DND-41 (cell line): ENCODE data around the gene DMRT1.

Source experiments
- ATAC-seq: fragments of 200-7000 bp; cut with Tn5 transposase; 3 replicates; pipeline ENCODE4 v1.9.1; 2021; ENCODE audit warnings: low read depth; ENCODE audit not compliant: insufficient read depth
- DNase-seq: peaks from one replicate; pipeline ENCODE4 v3.0.0-alpha.2; 2020
- H2AFZ ChIP-seq: 2 replicates; pipeline ENCODE4 v1.6.0; 2012; ENCODE audit warnings: low read depth, low read length
- H3K27ac ChIP-seq: 2 replicates; pipeline ENCODE4 v1.5.1; 2012; ENCODE audit warnings: low read length, inconsistent platforms
- H3K27me3 ChIP-seq: fragments of 200-600 bp; sonication (generic); 2 replicates; pipeline ENCODE4 v1.6.0; 2012; ENCODE audit warnings: low read length, mild to moderate bottlenecking, inconsistent platforms; ENCODE audit not compliant: insufficient read depth, poor library complexity
- H3K36me3 ChIP-seq: 2 replicates; pipeline ENCODE4 v1.5.1; 2012; ENCODE audit warnings: low read length, inconsistent platforms; ENCODE audit not compliant: insufficient read depth
- H3K4me1 ChIP-seq: 2 replicates; pipeline ENCODE4 v1.5.1; 2012; ENCODE audit warnings: mild to moderate bottlenecking, low read length; ENCODE audit not compliant: insufficient read depth
- H3K4me2 ChIP-seq: 2 replicates; pipeline ENCODE4 v1.6.0; 2012; ENCODE audit warnings: mild to moderate bottlenecking, moderate library complexity, low read length, inconsistent platforms; ENCODE audit not compliant: insufficient read depth
- H3K4me3 ChIP-seq, 2 experiments: fragments of 200-600 bp in 1 of 2; shearing (Covaris generic) in 1 of 2; 2 replicates each; pipeline ENCODE4 v1.5.1; 2012 to 2016; ENCODE audit warnings: inconsistent platforms in 2 of 2, low read length in 2 of 2, mild to moderate bottlenecking in 2 of 2, low read depth in 1 of 2, moderate library complexity in 1 of 2
- H3K79me2 ChIP-seq: 2 replicates; pipeline ENCODE4 v1.6.0; 2012; ENCODE audit warnings: low read length, inconsistent platforms; ENCODE audit not compliant: insufficient read depth
- H3K9ac ChIP-seq: 2 replicates; pipeline ENCODE4 v1.6.0; 2012; ENCODE audit warnings: low read depth, mild to moderate bottlenecking, inconsistent platforms, low read length, moderate library complexity
- H3K9me3 ChIP-seq: 2 replicates; pipeline ENCODE4 v1.5.1; 2012; ENCODE audit warnings: low read length, moderate library complexity, mild to moderate bottlenecking, inconsistent platforms; ENCODE audit not compliant: insufficient read depth, severe bottlenecking
- H4K20me1 ChIP-seq: 2 replicates; pipeline ENCODE4 v1.6.0; 2012; ENCODE audit warnings: low read length; ENCODE audit not compliant: insufficient read depth
- CTCF ChIP-seq: IDR thresholded peaks from 2 replicates; pipeline ENCODE4 v1.5.1; 2012; ENCODE audit warnings: borderline replicate concordance, low read length, moderate library complexity, mild to moderate bottlenecking; ENCODE audit not compliant: poor library complexity, severe bottlenecking; ENCODE audit errors: extremely low read depth
- EZH2 ChIP-seq: IDR thresholded peaks from 3 replicates; pipeline ENCODE4 v1.6.1; 2012; ENCODE audit warnings: borderline replicate concordance, low read depth, mild to moderate bottlenecking, moderate library complexity, low read length, inconsistent platforms; ENCODE audit not compliant: severe bottlenecking

Gene DMRT1

DNA sequence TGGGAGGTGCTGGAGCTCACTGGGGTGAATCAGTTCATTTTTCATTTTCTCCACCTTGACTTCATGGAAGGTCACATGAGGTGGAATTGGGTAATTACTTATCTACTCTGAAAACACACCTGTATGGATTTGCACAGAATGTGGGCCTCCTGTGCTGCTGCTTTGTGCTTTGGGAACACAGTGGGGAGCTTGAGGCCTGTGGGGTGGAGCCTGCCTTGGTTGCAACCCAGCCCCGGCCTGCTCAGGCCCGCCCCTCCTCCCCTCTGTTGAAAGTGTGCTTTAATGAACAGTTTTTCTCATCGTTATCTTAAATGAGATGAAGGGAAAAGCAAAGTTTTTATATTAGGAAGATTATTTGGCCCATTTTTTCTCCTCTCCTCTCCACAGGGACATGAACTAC lies 106.5 kb downstream of the DMRT1 start:
- Histone ChIP-seq H2AFZ (no peak overlapping the region), H3K79me2 (no peaks in the 10 kb centered on the region), H3K36me3 (no peaks in the 10 kb centered on the region), H3K9me3 (no peaks in the 10 kb centered on the region), H3K9ac (no peak overlapping the region), H3K4me3 (no peak overlapping the region), H4K20me1 (no peaks in the 10 kb centered on the region), H3K4me2 (no peak overlapping the region), H3K27ac (no peak overlapping the region), H3K4me1 (no peaks in the 10 kb centered on the region), H3K27me3 (no peaks in the 10 kb centered on the region)
- ATAC-seq (no peak), DNase-seq (no peak)
- no peak for TF ChIP-seq CTCF
- no peak for TF ChIP-seq EZH2

DNA sequence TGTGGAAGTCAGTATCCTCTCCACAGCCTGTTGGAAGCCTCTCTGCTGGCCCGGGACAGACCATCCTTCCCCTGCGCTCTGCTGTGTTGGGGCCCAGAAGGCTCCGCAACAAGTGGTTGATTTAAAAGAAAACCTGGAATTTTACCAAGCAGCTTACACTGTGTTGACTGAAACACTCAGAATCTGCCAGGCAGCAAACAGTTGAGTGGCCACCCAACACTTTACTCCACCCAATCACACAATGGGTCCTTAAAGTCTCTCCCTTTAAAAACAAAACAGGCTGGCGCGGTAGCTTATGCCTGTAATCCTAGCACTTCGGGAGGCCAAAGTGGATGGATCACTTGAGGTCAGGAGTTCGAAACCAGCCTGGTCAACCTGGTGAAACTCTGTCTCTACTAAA lies 107.0 kb downstream of the DMRT1 start:
- no peak for TF ChIP-seq CTCF
- TF ChIP-seq EZH2 = no peak
- Histone ChIP-seq H3K4me2 (no peak overlapping the region), H3K4me1 (no peaks in the 10 kb centered on the region), H4K20me1 (no peaks in the 10 kb centered on the region), H3K27ac (no peak overlapping the region), H3K4me3 (no peak overlapping the region), H3K9ac (no peak overlapping the region), H3K9me3 (no peaks in the 10 kb centered on the region), H2AFZ (no peak overlapping the region), H3K36me3 (no peaks in the 10 kb centered on the region), H3K27me3 (no peaks in the 10 kb centered on the region), H3K79me2 (no peaks in the 10 kb centered on the region)
- DNase-seq (no peak), ATAC-seq (no peak)

- H3K36me3 ChIP-seq = no peaks in the 10 kb centered on the region
- DNase-seq (no peak), ATAC-seq (no peak)
- H3K9ac ChIP-seq = no peak overlapping the region
- TF ChIP-seq EZH2 (no peak), CTCF (no peak)
- no peak overlapping the region for H3K4me2 ChIP-seq
- no peaks in the 10 kb centered on the region for H3K4me1 ChIP-seq
- no peaks in the 10 kb centered on the region for H3K27me3 ChIP-seq
- no peak overlapping the region for H3K27ac ChIP-seq
- H3K4me3 ChIP-seq = no peak overlapping the region
- no peaks in the 10 kb centered on the region for H4K20me1 ChIP-seq
- no peaks in the 10 kb centered on the region for H3K9me3 ChIP-seq
- no peaks in the 10 kb centered on the region for H3K79me2 ChIP-seq
- H2AFZ ChIP-seq = no peak overlapping the region
Measured at GRCh38 chr9:950139-950538, 108.6 kb downstream of the DMRT1 start.

GRCh38 chr9:952546-952945 lies 111.0 kb downstream of the DMRT1 start:
- Histone ChIP-seq H4K20me1 (no peaks in the 10 kb centered on the region), H3K79me2 (no peaks in the 10 kb centered on the region), H3K36me3 (no peaks in the 10 kb centered on the region), H3K4me3 (no peak overlapping the region), H3K27ac (no peak overlapping the region), H3K4me2 (no peak overlapping the region), H3K4me1 (no peaks in the 10 kb centered on the region), H2AFZ (no peak overlapping the region), H3K9ac (no peak overlapping the region), H3K9me3 (no peaks in the 10 kb centered on the region), H3K27me3 (no peaks in the 10 kb centered on the region)
- DNase-seq = no peak
- TF ChIP-seq EZH2 (no peak), CTCF (no peak)
- ATAC-seq = no peak
